ENCODE results near the gene DIAPH3.

GRCh38 chr13:60013166-60013565 is 150.6 kb downstream of the DIAPH3 start:
- TF ChIP-seq, protein P1, sequence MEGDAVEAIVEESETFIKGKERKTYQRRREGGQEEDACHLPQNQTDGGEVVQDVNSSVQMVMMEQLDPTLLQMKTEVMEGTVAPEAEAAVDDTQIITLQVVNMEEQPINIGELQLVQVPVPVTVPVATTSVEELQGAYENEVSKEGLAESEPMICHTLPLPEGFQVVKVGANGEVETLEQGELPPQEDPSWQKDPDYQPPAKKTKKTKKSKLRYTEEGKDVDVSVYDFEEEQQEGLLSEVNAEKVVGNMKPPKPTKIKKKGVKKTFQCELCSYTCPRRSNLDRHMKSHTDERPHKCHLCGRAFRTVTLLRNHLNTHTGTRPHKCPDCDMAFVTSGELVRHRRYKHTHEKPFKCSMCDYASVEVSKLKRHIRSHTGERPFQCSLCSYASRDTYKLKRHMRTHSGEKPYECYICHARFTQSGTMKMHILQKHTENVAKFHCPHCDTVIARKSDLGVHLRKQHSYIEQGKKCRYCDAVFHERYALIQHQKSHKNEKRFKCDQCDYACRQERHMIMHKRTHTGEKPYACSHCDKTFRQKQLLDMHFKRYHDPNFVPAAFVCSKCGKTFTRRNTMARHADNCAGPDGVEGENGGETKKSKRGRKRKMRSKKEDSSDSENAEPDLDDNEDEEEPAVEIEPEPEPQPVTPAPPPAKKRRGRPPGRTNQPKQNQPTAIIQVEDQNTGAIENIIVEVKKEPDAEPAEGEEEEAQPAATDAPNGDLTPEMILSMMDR (conservative IDR thresholded peaks at IDR 0.05; ENCODE audit: low read depth, low read length), result no peak
- no peak for TF ChIP-seq EZH2 (IDR thresholded peaks at IDR 0.05; ENCODE audit: borderline replicate concordance, low read depth, low read length, poor library complexity, severe bottlenecking)

All from A673 (cell line).